K562 (cell line): Measurements from ENCODE around the gene CCDC152. TPM values are rescaled to one million over a fixed set of nuclear protein-coding genes. Genes with fewer than 3 reads are reported as not detected.

ENCODE experiments used
- MEF2A ChIP-seq: IDR thresholded peaks from 2 replicates; pipeline ENCODE4 v1.6.1; 2011; ENCODE audit warnings: low read depth, mild to moderate bottlenecking, low read length, moderate library complexity; ENCODE audit not compliant: control insufficient read depth
- PHF20 ChIP-seq: fragments of 450-650 bp; IDR thresholded peaks from 2 replicates; pipeline ENCODE4 v1.6.1; 2018; ENCODE audit not compliant: partially characterized antibody
- TCFL5 ChIP-seq: fragments of 250-450 bp; sonication (Bioruptor Pico); conservative IDR thresholded peaks from 2 replicates; pipeline ENCODE4 v1.6.1; 2021; ENCODE audit warnings: mild to moderate bottlenecking, moderate library complexity, matching md5 sums
- ZNF384 ChIP-seq: IDR thresholded peaks from 2 replicates; pipeline ENCODE4 v1.6.1; 2012; ENCODE audit warnings: low read depth, low read length, improper control_type of control experiment
- ZNF764 ChIP-seq: fragments of 250-450 bp; sonication (Bioruptor Pico); IDR thresholded peaks from 2 replicates; pipeline ENCODE4 v1.4.0; 2020; ENCODE audit warnings: low read depth, mild to moderate bottlenecking, moderate library complexity
- polyA plus RNA-seq, 8 experiments: library from polyadenylated mRNA; depleted of rRNA in 4 of 8; stranded (reverse) in 5 of 8; unstranded in 3 of 8; fragments of >200 nt; fragmentation: Nextera tagmentation in 2 of 8; fragmentation: Illumina TruSeq in 1 of 8; extraction: Ambion mirVana in 2 of 8; extraction: Trizol in 1 of 8; gene quantifications; 2 replicates each; pipeline versions ENCODE4 v1.2.1 to v1.2.3, GENCODE V29; 2011 to 2014; ENCODE audit warnings: inconsistent platforms in 1 of 8, missing spikeins in 1 of 8
- total RNA-seq, 7 experiments: library from RNA; depleted of rRNA in 6 of 7; stranded (reverse); fragments of >200 nt in 6 of 7; fragmentation: Illumina TruSeq in 2 of 7; extraction: Trizol in 2 of 7; gene quantifications; 2 replicates each; pipeline versions ENCODE4 v1.2.1 to v1.2.3, GENCODE V29; 2011 to 2021; ENCODE audit warnings: low replicate concordance in 1 of 7
- TF ChIP-seq, protein P1 (sequence below), 2 experiments: fragments of 450-650 bp; formaldehyde crosslinking in 1 of 2; IDR thresholded peaks; 2 replicates each; pipeline versions ENCODE4 v1.4.0 to v1.6.1; 2014 to 2020; ENCODE audit warnings: mild to moderate bottlenecking in 2 of 2, borderline replicate concordance in 1 of 2, low read depth in 1 of 2
- TF ChIP-seq, protein P2 (sequence below): fragments of 450-650 bp; formaldehyde crosslinking; IDR thresholded peaks from 2 replicates; pipeline ENCODE4 v1.4.0; 2022; ENCODE audit warnings: mild to moderate bottlenecking, moderate library complexity

The CCDC152 gene
- total and polyA plus RNA-seq, 9 of the 15 experiments (the other 6 are each of a cell fraction or from before 2014, with no cell fraction given) = 2.5 to 11.6 (median 5.1) TPM

DNA sequence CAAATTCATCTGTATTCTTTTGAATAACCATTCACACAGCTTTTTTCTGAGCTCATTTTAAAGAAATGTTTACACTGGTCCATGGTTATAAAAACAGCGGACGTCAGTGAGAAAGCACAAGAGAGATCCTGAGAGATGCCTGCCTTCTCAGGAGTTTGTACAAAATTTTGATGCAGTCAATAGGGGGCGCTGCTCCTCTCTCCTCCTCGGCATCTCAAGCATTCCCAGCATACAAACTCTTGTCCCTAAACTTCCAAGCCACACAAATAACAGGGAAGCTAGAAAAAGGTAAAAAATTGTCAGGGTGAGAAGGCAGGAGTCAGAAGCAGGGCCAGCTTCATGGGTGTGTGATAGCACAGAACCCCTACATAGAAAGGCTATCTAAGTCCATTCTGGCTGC lies 11.2 kb upstream of the CCDC152 start (continued):
- TF ChIP-seq, protein P1, sequence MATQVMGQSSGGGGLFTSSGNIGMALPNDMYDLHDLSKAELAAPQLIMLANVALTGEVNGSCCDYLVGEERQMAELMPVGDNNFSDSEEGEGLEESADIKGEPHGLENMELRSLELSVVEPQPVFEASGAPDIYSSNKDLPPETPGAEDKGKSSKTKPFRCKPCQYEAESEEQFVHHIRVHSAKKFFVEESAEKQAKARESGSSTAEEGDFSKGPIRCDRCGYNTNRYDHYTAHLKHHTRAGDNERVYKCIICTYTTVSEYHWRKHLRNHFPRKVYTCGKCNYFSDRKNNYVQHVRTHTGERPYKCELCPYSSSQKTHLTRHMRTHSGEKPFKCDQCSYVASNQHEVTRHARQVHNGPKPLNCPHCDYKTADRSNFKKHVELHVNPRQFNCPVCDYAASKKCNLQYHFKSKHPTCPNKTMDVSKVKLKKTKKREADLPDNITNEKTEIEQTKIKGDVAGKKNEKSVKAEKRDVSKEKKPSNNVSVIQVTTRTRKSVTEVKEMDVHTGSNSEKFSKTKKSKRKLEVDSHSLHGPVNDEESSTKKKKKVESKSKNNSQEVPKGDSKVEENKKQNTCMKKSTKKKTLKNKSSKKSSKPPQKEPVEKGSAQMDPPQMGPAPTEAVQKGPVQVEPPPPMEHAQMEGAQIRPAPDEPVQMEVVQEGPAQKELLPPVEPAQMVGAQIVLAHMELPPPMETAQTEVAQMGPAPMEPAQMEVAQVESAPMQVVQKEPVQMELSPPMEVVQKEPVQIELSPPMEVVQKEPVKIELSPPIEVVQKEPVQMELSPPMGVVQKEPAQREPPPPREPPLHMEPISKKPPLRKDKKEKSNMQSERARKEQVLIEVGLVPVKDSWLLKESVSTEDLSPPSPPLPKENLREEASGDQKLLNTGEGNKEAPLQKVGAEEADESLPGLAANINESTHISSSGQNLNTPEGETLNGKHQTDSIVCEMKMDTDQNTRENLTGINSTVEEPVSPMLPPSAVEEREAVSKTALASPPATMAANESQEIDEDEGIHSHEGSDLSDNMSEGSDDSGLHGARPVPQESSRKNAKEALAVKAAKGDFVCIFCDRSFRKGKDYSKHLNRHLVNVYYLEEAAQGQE (IDR thresholded peaks at IDR 0.05; ENCODE audit: borderline replicate concordance) = peak; percentile 13; the same call in 1 of the 2 replicates
- TF ChIP-seq, protein P1 (CRISPR knock-in tag; IDR thresholded peaks at IDR 0.05; ENCODE audit: low read depth) = no peak
- TF ChIP-seq, protein P2, sequence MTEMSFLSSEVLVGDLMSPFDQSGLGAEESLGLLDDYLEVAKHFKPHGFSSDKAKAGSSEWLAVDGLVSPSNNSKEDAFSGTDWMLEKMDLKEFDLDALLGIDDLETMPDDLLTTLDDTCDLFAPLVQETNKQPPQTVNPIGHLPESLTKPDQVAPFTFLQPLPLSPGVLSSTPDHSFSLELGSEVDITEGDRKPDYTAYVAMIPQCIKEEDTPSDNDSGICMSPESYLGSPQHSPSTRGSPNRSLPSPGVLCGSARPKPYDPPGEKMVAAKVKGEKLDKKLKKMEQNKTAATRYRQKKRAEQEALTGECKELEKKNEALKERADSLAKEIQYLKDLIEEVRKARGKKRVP (CRISPR knock-in tag) = no peak
- TF ChIP-seq ZNF764 (CRISPR knock-in tag) = no peak
- TF ChIP-seq ZNF384 = no peak
- TF ChIP-seq PHF20 = no peak
- no peak for TF ChIP-seq TCFL5 (CRISPR knock-in tag)
- TF ChIP-seq MEF2A = no peak
